ENCODE results near the gene TASOR2. TPM values are rescaled to one million over a fixed set of nuclear protein-coding genes. Genes with fewer than 3 reads are reported as not detected.

Gene TASOR2, protein sequence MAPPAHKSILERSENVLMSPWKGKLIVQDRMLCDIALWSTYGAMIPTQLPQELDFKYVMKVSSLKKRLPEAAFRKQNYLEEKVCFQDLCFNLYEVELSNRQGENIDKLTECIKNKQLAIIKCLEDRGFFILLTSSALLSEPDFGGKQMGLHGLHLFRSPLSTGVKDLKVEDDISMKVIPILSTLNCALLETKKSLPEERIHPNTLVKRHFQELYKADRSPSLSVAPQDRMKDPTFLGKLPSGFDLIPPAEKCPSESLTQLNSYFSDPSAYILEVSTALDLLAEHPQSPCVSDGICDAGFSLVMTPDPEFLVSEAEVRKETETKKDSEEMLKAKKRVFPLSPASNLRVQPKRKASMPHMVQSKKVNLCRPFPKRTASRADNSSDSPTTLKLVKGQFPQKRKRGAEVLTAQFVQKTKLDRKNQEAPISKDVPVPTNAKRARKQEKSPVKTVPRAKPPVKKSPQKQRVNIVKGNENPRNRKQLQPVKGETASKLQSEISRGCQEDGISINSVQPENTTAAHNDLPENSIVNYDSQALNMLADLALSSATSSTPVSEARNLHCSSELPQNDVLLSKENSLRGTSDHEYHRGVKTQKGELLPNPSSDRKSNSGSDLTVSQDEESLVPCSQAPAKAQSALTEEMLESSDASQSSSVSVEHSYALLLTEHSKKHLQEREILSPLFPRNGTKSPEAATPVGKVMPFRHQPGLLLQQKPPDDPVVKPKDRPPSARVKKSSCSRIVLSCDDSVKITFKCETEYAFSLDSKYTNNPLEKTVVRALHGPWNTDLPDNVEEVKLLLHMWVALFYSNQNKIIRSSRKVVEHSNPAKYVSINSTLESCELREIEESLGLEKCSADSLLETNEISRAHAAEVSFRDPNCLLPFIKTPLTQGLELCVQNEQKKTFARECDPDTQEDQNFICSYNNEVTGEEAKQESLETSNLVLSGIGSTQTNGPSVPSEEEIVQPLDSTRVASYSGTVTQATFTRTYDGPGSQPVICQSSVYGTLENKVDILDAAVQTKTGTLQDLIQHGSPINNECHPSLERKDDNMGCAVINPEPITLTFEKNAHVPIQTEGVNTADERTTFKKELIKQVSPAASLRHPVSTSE (N-terminal part only)
- total RNA-seq (10 to 100 TPM; 62.7 to 78.5 (median 71.7) TPM), total RNA-seq (98.3 to 558 (median 177) reads per million in 29 experiments)
- 75.0 TPM for total RNA-seq (2013)

DNA sequence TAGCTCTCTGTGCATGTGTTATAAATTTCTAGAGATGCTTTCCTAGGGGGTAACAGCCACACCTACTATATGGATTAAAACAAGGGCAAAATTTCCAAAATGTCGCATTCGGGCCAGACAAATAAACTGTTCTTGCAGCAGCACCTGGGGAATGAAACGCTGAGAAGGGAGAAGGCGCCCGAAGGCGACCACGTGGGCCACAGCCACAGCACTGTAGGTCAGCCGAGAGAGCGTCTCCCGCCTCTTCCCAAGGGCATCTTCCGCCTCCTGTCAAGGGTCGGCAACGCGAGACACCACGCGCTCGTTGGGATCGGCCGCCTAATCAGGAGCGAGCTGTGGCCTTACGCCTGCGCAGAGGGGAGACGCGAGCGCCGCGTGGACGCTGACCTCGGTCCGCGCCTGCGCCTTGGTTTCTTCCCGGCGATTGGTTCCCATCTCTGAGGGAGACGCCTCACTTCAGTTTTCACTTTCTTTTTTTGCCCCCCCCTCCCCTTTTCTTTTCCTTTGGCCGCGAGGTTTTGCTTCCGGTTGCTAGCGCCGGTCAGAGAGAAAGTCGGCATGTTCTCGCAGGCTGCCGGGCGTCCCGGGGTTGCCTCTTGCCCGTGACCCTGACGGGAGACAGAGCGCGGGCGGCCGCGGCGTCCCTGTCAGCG is at the start of gene TASOR2:
Gene TASOR2 (plus strand): TSS at position 521 of the 653 bp plus-strand sequence. CDS start 35,805 bp downstream, outside the sequence.
- Histone ChIP-seq H3K4me1 (ENCODE audit: control insufficient read depth in 1 of 2, extremely low read depth in 1 of 2, insufficient read depth in 2 of 2, low read length in 2 of 2) (peaks cover 17 to 18% of the 10 kb centered on the region in 2 experiments), H3K36me3 (ENCODE audit: control insufficient read depth in 2 of 2, extremely low read depth in 1 of 2, insufficient read depth in 1 of 2, low read length in 1 of 2) (peaks cover 0 to 4% of the 10 kb centered on the region in 2 donors), H3K9me3 (no peaks in the 10 kb centered on the region), H3K27ac (ENCODE audit: low read length) (peak within 1 kb of the TSS; percentile 81), H3K27me3 (replicated peaks in 1 of 2; ENCODE audit: control insufficient read depth in 2 of 2, extremely low read depth in 1 of 2, insufficient read depth in 2 of 2, low read length in 1 of 2) (no peaks in the 10 kb centered on the region), H3K4me3 (ENCODE audit: control insufficient read depth in 1 of 2, extremely low read depth in 1 of 2, low read length in 1 of 2) (peak within 1 kb of the TSS; percentile 61 to 97)
- peaks cover 40 to 51% (median 46%) of the 10 kb centered on the region in 3 donors for H3K4me1 Mint-ChIP-seq
- ChIA-PET CTCF (interaction anchor here in 1 of 2 donors (0.6 to 1.6 kb wide), 2 partner anchors 25 to 1727 kb away, joined by 4 to 5 read pairs; no protein-coding TSS in a partner anchor), POLR2A (interaction anchor here (0.6 to 0.7 kb wide), 3 partner anchors 15 to 89 kb away, joined by 3 to 5 read pairs (median 3); no protein-coding TSS in a partner anchor)
- DNase-seq = peak; percentile 88 to 97 (median 93)
- ATAC-seq (replicated peaks in 1 of 4) = peak; percentile 84 to 90 (median 89)
- H3K27me3 Mint-ChIP-seq = no peaks in the 10 kb centered on the region
- H3K27ac Mint-ChIP-seq = peak within 1 kb of the TSS; percentile 97 to 98
- 2% methylated on average over 51 of the region's 54 CpGs for WGBS (ENCODE audit: insufficient coverage)
- H3K9me3 Mint-ChIP-seq = no peaks in the 10 kb centered on the region
- peaks cover 4% of the 10 kb centered on the region for H3K36me3 Mint-ChIP-seq
- H3K4me3 Mint-ChIP-seq = peak within 1 kb of the TSS; percentile 96 to 99 (median 97)

DNA sequence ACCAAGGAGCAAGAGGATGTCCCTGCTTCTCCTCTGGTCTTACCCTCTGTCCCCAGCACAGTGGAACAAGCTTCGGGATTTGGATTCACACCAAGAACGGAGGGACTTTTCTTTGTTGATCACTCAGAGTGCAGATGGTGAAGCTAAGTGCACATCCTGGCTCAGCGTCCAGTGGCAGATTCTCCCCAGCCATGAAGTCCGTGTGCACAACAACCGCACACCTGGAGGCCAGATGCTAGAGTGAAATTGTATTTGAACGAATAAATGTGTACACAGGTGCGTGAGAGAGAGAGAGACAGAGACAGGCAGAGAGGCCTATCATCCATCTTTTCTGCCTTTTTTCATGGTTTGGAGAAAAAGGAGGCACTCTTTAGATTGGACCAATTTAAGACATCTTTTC is 49.7 kb upstream of the TASOR2 start:
- Histone ChIP-seq H3K27me3 (replicated peaks in 1 of 2; ENCODE audit: control insufficient read depth in 2 of 2, extremely low read depth in 1 of 2, insufficient read depth in 2 of 2, low read length in 1 of 2) (no peaks in the 10 kb centered on the region), H3K4me1 (ENCODE audit: control insufficient read depth in 1 of 2, extremely low read depth in 1 of 2, insufficient read depth in 2 of 2, low read length in 2 of 2) (peaks cover 0 to under 1% of the 10 kb centered on the region in 2 experiments), H3K36me3 (ENCODE audit: control insufficient read depth in 2 of 2, extremely low read depth in 1 of 2, insufficient read depth in 1 of 2, low read length in 1 of 2) (peaks cover 0 to 3% of the 10 kb centered on the region in 2 donors), H3K27ac (ENCODE audit: low read length) (no peak overlapping the region), H3K4me3 (ENCODE audit: control insufficient read depth in 1 of 2, extremely low read depth in 1 of 2, low read length in 1 of 2) (no peak overlapping the region), H3K9me3 (no peaks in the 10 kb centered on the region)
- Mint-ChIP-seq H3K4me1 (peaks cover 0 to 4% (median 3%) of the 10 kb centered on the region in 3 donors), H3K4me3 (no peak overlapping the region), H3K36me3 (peaks cover 10% of the 10 kb centered on the region), H3K27me3 (no peaks in the 10 kb centered on the region), H3K27ac (no peak overlapping the region), H3K9me3 (no peaks in the 10 kb centered on the region)
- no peak for DNase-seq
- POLR2A ChIA-PET = no interaction called here
- CTCF ChIA-PET = no interaction called here
- ATAC-seq (replicated peaks in 1 of 4) = no peak
- WGBS (ENCODE audit: insufficient coverage) = 86% methylated on average over 7 of the region's 7 CpGs

DNA sequence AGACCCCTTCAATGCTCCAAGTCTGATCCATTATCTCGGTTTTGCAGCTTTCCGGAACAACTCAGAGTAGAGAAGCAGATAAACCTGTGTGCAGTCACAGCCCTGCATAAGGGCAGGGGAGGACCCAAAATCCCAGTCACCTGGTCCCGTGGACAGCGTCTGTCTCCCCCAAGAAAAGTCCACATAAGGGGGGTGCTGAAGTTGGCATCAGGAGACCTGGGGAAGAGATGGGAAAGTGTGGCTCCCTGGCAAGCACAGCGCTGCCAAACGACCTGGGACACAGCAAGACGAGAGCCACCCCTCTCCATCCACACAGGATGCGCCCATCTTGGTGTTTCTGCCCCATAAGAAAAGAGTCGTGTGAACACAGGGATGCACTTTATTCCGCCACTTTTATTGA is 46.1 kb upstream of the TASOR2 start:
- no peak for ATAC-seq (replicated peaks in 1 of 4)
- Mint-ChIP-seq H3K27ac (no peak overlapping the region), H3K36me3 (peaks cover 27% of the 10 kb centered on the region), H3K4me3 (no peak overlapping the region), H3K4me1 (no peaks in the 10 kb centered on the region), H3K9me3 (no peaks in the 10 kb centered on the region), H3K27me3 (no peaks in the 10 kb centered on the region)
- no peaks in the 10 kb centered on the region for H3K27me3 ChIP-seq (replicated peaks in 1 of 2; ENCODE audit: control insufficient read depth in 2 of 2, extremely low read depth in 1 of 2, insufficient read depth in 2 of 2, low read length in 1 of 2)
- no peak overlapping the region for H3K4me3 ChIP-seq (ENCODE audit: control insufficient read depth in 1 of 2, extremely low read depth in 1 of 2, low read length in 1 of 2)
- H3K36me3 ChIP-seq (ENCODE audit: control insufficient read depth in 2 of 2, extremely low read depth in 1 of 2, insufficient read depth in 1 of 2, low read length in 1 of 2) = peaks cover 0 to 8% of the 10 kb centered on the region in 2 donors
- no peaks in the 10 kb centered on the region for H3K4me1 ChIP-seq (ENCODE audit: control insufficient read depth in 1 of 2, extremely low read depth in 1 of 2, insufficient read depth in 2 of 2, low read length in 2 of 2)
- ChIA-PET POLR2A (no interaction called here), CTCF (no interaction called here)
- no peak overlapping the region for H3K27ac ChIP-seq (ENCODE audit: low read length)
- WGBS (ENCODE audit: insufficient coverage) = 86% methylated on average over 10 of the region's 10 CpGs
- H3K9me3 ChIP-seq = no peaks in the 10 kb centered on the region
- no peak for DNase-seq

DNA sequence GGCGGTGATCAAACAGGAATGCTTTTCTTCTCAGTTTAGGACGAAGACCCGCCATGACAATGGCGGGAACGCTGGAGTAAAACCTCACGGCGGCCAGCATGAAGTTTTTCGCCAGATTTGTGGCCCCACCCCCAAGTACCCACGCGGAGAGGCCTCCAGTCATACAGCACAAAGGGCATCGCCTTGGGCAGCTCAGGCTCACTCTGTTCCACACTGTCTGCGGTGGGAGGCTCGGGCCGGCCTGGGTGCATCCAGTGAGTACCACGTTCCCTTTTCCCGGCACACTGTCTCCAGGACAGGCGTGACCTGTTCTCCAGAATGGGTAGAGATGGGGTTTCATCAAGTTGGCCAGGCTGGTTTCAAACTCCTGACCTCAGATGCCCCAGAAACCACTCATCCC is 45.6 kb upstream of the TASOR2 start:
- POLR2A ChIA-PET = no interaction called here

DNA sequence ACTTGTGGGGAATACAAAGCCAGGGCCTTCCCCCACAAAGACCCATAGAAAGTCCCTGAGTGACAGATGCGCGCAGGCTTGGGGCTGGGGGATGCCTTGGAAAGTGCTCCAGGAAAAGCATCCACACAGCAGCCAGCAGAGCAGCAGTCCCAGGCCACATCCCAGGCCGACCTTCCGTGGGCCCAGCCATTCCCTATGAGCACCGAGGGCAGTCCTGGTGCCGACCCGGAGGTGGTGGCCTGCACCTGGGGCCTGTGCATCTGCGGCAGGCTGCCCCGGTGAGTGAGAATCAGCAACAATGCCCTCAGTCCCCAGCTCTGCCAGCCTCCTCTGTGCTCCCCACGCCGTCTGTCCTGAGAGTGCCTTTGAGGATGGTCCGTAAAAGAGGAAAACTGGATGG is 44.6 kb upstream of the TASOR2 start:
- Histone ChIP-seq H3K27me3 (replicated peaks in 1 of 2; ENCODE audit: control insufficient read depth in 2 of 2, extremely low read depth in 1 of 2, insufficient read depth in 2 of 2, low read length in 1 of 2) (no peaks in the 10 kb centered on the region), H3K9me3 (no peaks in the 10 kb centered on the region), H3K27ac (ENCODE audit: low read length) (no peak overlapping the region), H3K4me3 (ENCODE audit: control insufficient read depth in 1 of 2, extremely low read depth in 1 of 2, low read length in 1 of 2) (no peak overlapping the region), H3K36me3 (ENCODE audit: control insufficient read depth in 2 of 2, extremely low read depth in 1 of 2, insufficient read depth in 1 of 2, low read length in 1 of 2) (peaks cover 0 to 10% of the 10 kb centered on the region in 2 donors), H3K4me1 (ENCODE audit: control insufficient read depth in 1 of 2, extremely low read depth in 1 of 2, insufficient read depth in 2 of 2, low read length in 2 of 2) (no peaks in the 10 kb centered on the region)
- Mint-ChIP-seq H3K27ac (no peak overlapping the region), H3K4me3 (no peak overlapping the region), H3K27me3 (no peaks in the 10 kb centered on the region), H3K9me3 (no peaks in the 10 kb centered on the region), H3K4me1 (no peaks in the 10 kb centered on the region), H3K36me3 (peaks cover 34% of the 10 kb centered on the region)
- ATAC-seq (replicated peaks in 1 of 4) (no peak), DNase-seq (no peak)
- 97% methylated on average over 9 of the region's 12 CpGs for WGBS (ENCODE audit: insufficient coverage)
- ChIA-PET CTCF (no interaction called here), POLR2A (no interaction called here)

More for the DNA sequence above, 45.6 kb upstream of the TASOR2 start:
- Histone ChIP-seq H3K9me3 (no peaks in the 10 kb centered on the region), H3K4me1 (ENCODE audit: control insufficient read depth in 1 of 2, extremely low read depth in 1 of 2, insufficient read depth in 2 of 2, low read length in 2 of 2) (no peaks in the 10 kb centered on the region), H3K4me3 (ENCODE audit: control insufficient read depth in 1 of 2, extremely low read depth in 1 of 2, low read length in 1 of 2) (no peak overlapping the region), H3K36me3 (ENCODE audit: control insufficient read depth in 2 of 2, extremely low read depth in 1 of 2, insufficient read depth in 1 of 2, low read length in 1 of 2) (peaks cover 0 to 10% of the 10 kb centered on the region in 2 donors), H3K27ac (ENCODE audit: low read length) (no peak overlapping the region), H3K27me3 (replicated peaks in 1 of 2; ENCODE audit: control insufficient read depth in 2 of 2, extremely low read depth in 1 of 2, insufficient read depth in 2 of 2, low read length in 1 of 2) (no peaks in the 10 kb centered on the region)
- H3K4me3 Mint-ChIP-seq = no peak overlapping the region
- no peaks in the 10 kb centered on the region for H3K4me1 Mint-ChIP-seq
- CTCF ChIA-PET = no interaction called here
- H3K9me3 Mint-ChIP-seq = no peaks in the 10 kb centered on the region
- WGBS (ENCODE audit: insufficient coverage) = 97% methylated on average over 17 of the region's 17 CpGs
- no peaks in the 10 kb centered on the region for H3K27me3 Mint-ChIP-seq
- no peak overlapping the region for H3K27ac Mint-ChIP-seq
- no peak for ATAC-seq (replicated peaks in 1 of 4)
- peaks cover 33% of the 10 kb centered on the region for H3K36me3 Mint-ChIP-seq
- no peak for DNase-seq

DNA sequence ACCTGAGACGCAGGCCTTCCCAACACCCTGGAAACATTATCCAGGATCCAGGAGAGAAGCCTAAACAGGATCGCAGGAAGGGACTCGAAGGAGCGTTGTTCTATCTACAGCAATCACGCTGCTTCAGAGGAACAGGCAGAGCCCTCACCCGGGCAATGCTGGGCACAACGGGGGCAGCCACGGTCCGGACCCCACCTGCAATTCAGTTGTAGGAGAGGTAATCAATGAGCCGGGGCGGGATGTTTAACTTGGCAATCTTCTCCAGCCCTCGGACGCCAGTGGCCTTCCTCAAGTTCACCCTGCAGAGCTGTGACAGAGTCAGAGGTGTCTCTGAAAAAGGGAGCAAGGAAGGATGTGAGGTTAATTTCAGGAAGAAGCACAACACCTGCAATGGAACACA is 44.1 kb upstream of the TASOR2 start:
- POLR2A ChIA-PET = no interaction called here
- CTCF ChIA-PET = no interaction called here
- Histone ChIP-seq H3K27ac (ENCODE audit: low read length) (no peak overlapping the region), H3K9me3 (no peaks in the 10 kb centered on the region), H3K4me3 (ENCODE audit: control insufficient read depth in 1 of 2, extremely low read depth in 1 of 2, low read length in 1 of 2) (no peak overlapping the region), H3K36me3 (ENCODE audit: control insufficient read depth in 2 of 2, extremely low read depth in 1 of 2, insufficient read depth in 1 of 2, low read length in 1 of 2) (peaks cover 0 to 10% of the 10 kb centered on the region in 2 donors), H3K4me1 (ENCODE audit: control insufficient read depth in 1 of 2, extremely low read depth in 1 of 2, insufficient read depth in 2 of 2, low read length in 2 of 2) (no peaks in the 10 kb centered on the region), H3K27me3 (replicated peaks in 1 of 2; ENCODE audit: control insufficient read depth in 2 of 2, extremely low read depth in 1 of 2, insufficient read depth in 2 of 2, low read length in 1 of 2) (no peaks in the 10 kb centered on the region)
- no peaks in the 10 kb centered on the region for H3K27me3 Mint-ChIP-seq
- H3K27ac Mint-ChIP-seq = no peak overlapping the region
- 96% methylated on average over 10 of the region's 13 CpGs for WGBS (ENCODE audit: insufficient coverage)
- H3K4me3 Mint-ChIP-seq = no peak overlapping the region
- DNase-seq = no peak
- H3K4me1 Mint-ChIP-seq = no peaks in the 10 kb centered on the region
- H3K36me3 Mint-ChIP-seq = peaks cover 34% of the 10 kb centered on the region
- no peaks in the 10 kb centered on the region for H3K9me3 Mint-ChIP-seq
- ATAC-seq (replicated peaks in 1 of 4) = no peak

Data from T-cell (primary cell).